NOMO-1 (cell line): Measurements from ENCODE around the gene ABCG5.

ENCODE experiments used
- DNase-seq, 2 experiments: peaks; one replicate each; lab custom pipeline; 2025; ENCODE audit not compliant: unreplicated experiment in 2 of 2; lab: John Stamatoyannopoulos, UW

ABCG5 gene

DNA sequence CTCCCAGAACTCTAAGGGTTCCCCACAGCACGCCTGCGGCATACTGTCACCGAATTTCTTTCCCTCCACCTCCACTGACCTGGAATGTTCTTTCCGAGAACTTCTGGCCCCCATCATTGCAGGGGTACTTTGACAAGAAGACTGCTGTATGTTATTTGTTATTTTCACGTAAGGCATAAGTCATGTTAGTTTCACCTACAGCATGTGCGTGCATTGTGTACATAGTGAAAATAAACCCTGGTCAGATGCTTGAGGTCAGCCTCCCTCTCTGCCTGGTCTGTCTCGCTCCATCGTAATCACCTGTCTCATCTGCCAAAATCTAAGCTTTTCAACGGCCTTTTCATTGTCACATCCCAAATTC, 4.2 kb upstream of the ABCG5 start:
- no peak for DNase-seq

GRCh38 chr2:43841949-43842865, 3.6 kb upstream of the ABCG5 start:
- no peak for DNase-seq

- no peak for DNase-seq
Observed at GRCh38 chr2:43840965-43841364, 2.3 kb upstream of the ABCG5 start.

- DNase-seq: no peak
Observed at GRCh38 chr2:43839776-43840564, 1.3 kb upstream of the ABCG5 start.

DNA sequence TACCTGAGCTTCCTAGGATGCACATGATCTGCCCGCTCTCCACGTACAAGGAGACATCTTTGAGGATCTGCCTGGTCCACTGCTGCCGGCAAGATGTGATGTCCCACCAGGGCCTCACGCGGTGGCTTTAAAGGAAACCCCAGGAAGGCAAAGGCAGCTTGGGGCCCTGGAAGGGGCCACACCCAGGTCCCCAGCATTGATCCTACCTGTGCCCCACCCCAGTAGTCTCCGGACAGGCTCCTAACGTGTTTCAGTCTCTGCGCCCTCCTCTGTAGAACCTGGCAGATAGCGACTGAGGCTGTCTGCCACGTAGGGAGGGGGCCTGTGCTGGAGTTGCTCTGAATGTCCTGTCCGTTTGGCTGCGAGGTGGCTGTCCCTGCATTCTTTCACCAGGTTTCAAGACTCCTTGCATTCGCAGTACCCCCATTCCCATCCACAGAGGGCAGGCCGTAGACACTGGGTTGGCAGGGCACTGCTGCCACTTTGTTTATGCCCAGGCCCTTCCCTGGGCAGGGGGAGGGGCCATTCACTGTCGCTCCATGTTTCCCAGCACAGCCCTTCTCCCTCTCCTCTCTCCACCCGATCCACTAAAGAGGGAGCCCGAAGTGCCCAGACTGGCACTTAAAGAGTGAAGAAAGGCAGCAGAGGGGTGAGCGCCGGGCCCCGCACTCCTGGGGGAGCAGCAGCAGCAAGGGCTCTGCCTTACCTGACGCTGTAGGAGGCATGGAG, 644 bp downstream of the ABCG5 start:
- no peak for DNase-seq

GRCh38 chr2:43837033-43837432, 1.6 kb downstream of the ABCG5 start:
- no peak for DNase-seq

DNA sequence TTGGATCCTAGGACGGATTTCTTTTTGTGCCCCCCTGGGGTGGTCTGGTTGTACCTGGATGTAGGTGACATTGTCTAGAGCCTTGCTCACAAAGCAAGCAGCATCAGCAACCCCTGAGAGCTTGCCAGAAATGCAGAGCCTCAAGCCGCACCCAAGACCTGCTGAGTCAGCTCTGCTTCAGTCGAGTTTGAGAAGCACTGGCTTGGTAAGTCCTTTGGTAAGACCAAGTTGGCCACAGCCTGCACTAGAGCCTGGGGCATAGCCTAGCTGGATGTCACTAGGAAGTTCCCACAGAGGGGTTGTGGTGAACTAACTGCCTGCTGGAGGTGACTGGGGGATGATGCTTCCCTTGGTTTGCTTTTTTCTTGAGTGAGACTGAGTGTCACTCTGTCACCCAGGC, 6.2 kb downstream of the ABCG5 start:
- DNase-seq: no peak

DNA sequence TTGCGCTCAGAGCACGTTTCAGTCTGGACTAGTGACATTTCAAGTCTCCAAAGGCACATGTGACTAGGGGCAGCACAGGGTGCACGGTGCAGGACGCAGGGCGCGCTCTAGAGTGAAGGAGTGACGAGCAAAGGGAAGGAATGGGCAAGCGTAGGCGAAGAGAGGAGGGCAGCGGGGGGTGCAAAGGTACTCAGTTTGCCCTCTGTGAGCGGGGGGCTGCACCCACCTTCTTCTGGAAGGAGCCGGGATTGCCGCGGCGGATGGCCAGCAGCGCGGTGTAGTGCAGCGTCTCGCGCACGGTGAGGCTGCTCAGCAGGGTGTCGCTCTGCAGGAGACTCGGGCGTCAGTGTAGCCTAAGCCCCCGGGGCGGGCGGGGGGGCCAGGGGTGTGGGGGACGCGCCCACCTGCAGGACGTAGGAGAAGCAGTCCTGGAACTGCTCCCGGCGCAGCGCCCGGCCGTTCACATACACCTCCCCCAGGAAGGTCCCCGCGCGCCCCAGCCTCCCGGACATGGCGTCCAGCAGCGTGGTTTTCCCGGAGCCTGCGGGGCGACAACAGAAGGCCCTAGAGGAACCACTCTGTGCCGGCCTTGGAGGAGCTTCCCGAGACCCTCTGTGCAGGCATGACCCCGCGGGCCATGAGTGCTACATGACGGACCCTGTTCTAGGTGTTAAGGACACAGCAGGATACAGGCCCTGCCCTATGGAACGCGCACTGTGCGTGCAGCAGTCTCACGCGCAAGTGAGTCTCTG, 6.9 kb downstream of the ABCG5 start:
- DNase-seq: no peak

DNA sequence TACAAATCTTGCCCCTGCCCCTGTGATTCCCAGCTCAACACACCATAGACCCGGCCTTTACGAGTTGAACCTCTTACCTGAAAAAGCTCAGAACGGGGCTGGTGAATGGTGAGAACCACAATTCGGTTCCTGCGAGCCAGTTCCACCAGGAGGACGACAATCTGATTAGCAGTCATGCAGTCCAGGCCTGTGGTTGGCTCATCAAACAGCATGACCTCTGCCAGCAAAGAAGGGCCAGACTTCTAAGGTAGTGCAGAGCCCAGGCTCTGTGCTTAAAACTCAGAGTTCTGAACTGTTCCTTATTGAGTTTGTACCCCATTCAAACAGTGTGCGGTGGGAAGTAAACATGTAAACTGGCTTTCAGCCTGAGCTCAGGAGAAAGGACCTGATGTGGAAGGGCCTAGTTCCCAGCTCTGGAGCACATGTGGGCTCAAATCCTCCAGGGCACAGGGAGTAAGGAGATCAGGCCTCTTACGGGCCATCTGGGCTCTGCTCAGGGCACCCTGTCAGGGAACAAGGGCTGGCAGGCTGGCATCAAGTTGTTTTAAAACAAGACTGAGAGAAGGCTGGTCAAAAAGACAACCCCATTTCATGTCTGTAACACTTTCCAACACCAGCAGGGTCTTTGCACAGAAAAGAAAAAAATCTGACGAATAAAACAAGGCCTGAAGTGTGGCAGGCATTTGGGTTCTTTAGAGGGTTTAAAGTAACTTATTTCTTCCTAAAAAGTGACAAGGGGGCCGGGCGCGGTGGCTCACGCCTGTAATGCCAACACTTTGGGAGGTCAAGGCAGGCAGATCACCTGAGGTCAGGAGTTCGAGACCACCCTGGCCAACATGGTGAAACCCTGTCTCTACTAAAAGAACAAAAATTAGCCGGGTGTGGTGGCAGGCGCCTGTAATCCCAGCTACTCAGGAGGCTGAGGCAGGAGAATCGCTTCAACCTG, 12.1 kb downstream of the ABCG5 start:
- DNase-seq: no peak

DNA sequence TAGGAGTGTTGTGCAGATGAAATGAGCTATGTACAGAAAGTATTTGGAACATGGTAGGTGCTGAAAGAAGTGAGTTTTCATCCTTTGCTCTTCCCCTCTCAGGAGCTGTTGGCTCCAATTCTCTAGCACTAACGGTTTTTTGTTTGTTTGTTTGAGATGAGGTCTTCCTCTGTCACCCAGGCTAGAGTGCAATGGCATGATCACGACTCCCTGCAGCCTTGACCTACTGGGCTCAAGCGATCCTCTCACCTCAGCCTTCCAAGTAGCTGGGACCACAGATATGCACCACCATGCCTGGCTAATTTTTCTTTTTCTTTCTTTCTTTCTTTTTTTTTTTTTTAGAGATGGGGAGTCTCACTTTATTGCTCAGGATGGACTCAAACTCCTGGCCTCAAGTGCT, 12.8 kb downstream of the ABCG5 start:
- DNase-seq: no peak

DNA sequence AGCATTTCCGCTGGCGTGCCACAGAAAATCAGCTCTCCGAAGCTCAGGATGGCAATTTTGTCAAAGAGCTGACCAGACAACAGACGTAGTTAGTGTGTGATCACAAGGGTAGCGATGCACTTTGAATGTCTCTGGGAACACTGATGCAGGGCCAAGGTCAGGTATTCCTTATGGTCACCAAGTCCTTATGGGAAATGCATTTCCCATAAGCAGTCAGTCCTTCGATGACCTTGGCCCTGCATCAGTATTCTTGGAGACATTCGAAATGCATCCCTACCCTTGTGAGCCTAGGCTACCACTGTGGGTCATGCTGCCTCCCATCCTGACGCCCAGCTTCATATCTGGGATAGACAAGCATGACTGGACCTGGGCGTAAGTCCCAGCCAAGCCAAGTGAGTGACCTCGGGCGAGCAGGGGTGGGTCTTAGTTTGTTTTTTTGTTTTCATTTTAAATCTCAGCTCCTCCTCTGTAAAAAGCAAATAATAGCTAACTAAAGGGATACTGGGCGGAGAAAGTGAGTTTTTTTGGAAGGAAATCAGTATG, 13.6 kb downstream of the ABCG5 start:
- no peak for DNase-seq

DNA sequence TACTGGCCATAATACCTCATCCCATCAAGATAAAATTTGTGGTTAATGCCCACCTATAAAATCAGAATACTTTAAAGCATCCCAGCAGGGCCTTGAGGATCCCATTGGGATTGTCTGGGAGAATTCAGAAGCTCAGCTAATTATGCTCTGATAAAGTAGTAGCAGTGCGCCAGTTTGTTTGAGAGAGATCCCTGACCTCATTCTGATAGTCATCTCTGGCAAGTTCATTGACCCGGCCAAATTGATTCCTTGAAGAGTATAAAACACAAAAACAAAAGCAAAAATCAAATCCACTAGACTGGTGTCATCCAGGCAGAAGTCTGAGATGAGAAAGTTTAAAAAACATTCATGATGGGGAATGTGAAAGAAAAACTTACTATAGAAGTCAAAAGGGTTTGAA, 14.1 kb downstream of the ABCG5 start:
- DNase-seq: no peak

- no peak for DNase-seq
Observed at GRCh38 chr2:43823751-43824150, 14.9 kb downstream of the ABCG5 start.

DNA sequence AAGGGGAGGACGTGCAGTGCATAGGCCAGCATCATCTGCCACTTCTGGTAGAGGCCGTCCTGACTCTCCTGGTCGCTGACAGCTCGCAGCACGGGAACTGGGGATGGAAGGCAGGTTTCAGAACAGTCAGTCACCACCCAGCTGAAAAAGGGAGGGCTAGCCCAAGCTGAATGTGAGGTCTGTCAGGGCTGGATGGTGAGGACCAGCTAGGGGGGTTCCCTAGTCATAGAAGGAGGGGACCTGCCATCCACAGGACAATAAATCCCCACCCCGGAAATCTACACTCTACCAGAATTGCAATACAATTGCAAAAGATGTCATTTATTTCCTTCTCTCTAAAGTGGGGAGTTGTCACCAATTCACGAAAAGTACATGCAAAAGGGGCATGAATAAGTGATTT, 15.8 kb downstream of the ABCG5 start:
- DNase-seq: no peak

- no peak for DNase-seq
Observed at GRCh38 chr2:43819491-43820163, 19.0 kb downstream of the ABCG5 start.

- DNase-seq: peak; percentile 55 to 79
Observed at GRCh38 chr2:43818761-43819160, 19.9 kb downstream of the ABCG5 start.

- no peak for DNase-seq
Observed at GRCh38 chr2:43814711-43815110, 23.9 kb downstream of the ABCG5 start.

- DNase-seq: no peak
Observed at GRCh38 chr2:43812947-43813346, 25.7 kb downstream of the ABCG5 start.

DNA sequence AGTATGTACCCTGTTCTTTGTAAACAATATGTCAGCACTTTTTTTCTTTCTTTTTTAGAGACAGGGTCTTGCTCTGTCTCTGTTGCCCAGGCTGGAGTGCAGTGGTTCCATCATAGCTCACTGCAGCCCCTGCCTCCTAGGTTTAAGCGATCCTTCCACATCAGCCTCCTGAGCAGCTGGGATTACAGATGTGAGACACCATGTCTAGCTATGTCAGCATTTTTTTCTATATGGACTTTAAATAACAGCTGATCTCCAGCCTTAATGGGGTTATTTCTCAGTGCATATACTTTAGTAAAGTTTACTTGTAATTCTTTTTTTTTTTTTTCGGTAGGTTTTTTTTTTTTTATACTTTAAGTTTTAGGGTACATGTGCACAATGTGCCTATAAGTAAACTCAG, 26.6 kb downstream of the ABCG5 start:
- no peak for DNase-seq
